ENCODE measurements around the gene RERE.

GRCh38 chr1:8358897-8359616 lies 458.4 kb downstream of the RERE start:
- peak; percentile 37 for TF ChIP-seq CTCF (conservative IDR thresholded peaks at IDR 0.05; ENCODE audit: low read length)
- TF ChIP-seq EZH2phosphoT487 (IDR thresholded peaks at IDR 0.05; ENCODE audit: borderline replicate concordance, low read depth, low read length) = no peak

All from OCI-LY7 (cell line).